Skin of body (tissue), 2 donors: ENCODE data around the gene SGK1. TPM values are rescaled to one million over a fixed set of nuclear protein-coding genes. Genes with fewer than 3 reads are reported as not detected.
"Not testable (repeated sequence)": the region's sequence is repeated elsewhere in the genome, so short reads cannot be mapped to it uniquely, and the experiment has no call there.

Source experiments
- DNase-seq: peaks from one replicate; lab custom pipeline; 2025; lab: John Stamatoyannopoulos, UW
- total RNA-seq: library from RNA; depleted of rRNA; stranded (reverse); fragments of >200 nt; gene quantifications from one replicate; pipeline ENCODE4 v1.2.3, GENCODE V29; 2014

SGK1 gene
- total RNA-seq, 1 donor from 2014 or later = 176 TPM

DNA sequence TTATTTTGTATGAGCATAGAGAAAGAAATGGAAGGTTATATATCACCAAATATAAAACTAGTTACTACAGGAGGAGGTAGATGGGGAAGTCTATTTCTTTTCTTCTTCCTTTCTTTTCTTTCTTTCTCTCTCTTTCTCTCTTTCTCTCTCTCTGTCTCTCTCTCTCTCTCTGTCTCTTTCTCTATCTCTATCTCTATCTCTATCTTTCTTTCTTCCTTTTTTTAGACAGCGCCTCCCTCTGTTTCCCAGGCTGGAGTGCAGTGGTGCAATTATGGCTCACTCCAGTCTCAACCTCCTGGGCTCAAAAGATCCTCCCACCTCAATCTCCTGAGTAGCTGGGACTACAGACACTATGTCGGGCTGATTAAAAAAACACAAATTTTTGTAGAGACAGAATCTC lies 10.2 kb upstream of the SGK1 start:
- no peak for DNase-seq

DNA sequence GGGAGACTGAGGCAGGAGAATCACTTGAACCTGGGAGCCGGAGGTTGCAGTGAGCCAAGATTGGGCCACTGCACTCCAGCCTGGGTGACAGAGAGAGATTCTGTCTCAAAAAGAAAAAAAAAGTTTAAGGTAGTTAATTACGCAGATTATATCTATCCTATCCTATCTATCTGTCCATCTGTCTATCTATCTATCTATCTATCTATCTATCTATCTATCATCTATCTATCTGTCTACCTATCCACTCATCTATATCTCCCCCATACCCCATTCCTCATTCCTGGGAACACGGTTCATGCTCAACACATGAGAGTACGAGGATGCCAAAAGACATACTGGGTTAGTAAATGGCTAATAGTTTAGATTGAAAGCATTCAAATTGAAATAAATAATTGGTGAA lies 8.3 kb upstream of the SGK1 start:
- DNase-seq = not testable (repeated sequence)

GRCh38 chr6:134324766-134325165 lies 6.9 kb upstream of the SGK1 start:
- no peak for DNase-seq

DNA sequence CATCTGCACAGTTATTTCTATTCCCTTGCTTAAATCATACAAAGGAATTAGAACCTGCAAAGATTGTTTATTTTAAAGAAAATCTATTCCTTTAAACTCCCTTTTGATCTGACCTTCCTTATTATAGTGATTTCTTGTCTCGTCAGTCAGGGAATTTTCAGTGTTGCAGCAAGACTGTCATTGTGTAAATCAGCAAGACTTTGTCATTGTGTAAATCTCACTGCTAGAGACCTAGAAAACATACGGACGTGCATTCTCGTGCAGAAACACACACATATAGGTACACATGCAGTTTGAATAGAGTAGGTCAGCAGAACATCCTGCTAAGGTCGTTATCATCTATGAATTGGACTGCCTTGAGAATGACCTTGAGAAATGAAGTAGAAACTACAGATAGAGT lies 6.2 kb upstream of the SGK1 start:
- DNase-seq = no peak

DNA sequence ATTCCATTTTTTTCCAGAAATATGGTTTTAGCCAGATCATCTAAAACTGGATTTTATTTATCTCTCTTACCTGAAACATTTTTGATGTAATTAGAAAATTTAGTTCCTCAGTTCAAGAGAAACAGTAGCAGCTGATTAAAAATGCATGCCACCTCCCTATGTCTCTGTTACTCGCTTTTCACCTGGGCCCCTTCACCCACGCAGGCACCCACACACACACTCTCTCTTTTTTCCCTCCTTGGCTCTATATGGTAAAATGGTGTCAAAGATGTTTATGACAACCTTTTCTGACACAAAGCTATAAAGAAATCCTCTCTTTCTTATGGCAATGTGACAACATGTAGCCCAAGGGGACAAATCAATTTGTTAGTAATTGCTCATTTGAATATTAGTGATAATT lies 5.8 kb upstream of the SGK1 start:
- no peak for DNase-seq

GRCh38 chr6:134323294-134323693 lies 5.4 kb upstream of the SGK1 start:
- no peak for DNase-seq

DNA sequence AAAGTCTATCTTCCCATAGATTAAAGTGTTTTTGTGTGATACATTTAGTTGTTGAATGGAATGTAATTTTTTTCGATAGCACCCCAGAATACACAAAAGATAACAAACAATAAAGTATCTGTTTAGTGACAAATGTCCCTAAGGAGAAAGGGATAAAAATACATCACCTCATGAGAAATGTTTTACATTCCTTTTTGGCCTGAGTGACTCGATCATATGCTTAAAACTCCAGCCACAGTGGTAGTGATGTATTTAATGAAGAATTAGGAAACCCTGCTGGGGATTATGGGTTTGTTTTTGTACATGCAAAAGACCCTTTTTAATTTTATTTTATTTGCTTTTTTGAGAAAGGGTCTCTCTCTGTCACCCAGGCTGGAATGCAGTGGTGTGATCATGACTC lies 4.3 kb upstream of the SGK1 start:
- no peak for DNase-seq

- no peak for DNase-seq
These were observed 3.3 kb upstream of the SGK1 start for GRCh38 chr6:134321246-134321645.

DNA sequence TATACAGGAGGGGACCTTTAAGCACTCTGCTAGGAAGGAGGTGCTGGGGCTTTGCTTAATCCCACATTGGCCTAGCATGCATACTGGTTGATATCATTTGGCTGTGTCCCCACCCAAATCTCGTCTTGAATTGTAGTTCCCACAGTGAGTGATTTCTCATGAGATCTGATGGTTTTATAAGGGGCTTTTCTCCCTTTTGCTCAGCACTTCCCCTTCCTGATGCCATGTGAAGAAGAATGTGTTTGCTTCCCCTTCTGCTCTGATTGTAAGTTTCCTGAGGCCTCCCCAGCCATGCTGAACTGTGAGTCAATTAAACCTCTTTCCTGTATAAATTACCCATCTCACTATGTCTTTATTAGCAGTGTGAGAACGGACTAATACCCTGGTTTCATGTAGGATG lies 1.8 kb upstream of the SGK1 start:
- DNase-seq = not testable (repeated sequence)

DNA sequence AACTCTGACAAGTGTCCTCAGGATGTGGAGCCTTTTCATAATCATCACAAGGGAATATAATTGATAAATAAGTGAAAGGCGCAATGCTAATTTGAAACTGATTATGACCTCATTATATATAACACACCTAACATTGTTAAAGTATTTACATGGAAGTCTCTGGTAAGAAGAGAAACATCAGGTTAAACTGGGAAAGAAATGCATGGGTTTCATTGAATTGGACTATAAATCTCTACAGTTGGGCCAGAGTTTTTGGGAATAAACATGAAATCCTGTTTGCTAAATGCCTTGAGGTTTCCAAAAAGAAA lies 1.0 kb upstream of the SGK1 start:
- DNase-seq = no peak

- no peak for DNase-seq
These were observed 493 bp upstream of the SGK1 start for GRCh38 chr6:134318236-134318973.

DNA sequence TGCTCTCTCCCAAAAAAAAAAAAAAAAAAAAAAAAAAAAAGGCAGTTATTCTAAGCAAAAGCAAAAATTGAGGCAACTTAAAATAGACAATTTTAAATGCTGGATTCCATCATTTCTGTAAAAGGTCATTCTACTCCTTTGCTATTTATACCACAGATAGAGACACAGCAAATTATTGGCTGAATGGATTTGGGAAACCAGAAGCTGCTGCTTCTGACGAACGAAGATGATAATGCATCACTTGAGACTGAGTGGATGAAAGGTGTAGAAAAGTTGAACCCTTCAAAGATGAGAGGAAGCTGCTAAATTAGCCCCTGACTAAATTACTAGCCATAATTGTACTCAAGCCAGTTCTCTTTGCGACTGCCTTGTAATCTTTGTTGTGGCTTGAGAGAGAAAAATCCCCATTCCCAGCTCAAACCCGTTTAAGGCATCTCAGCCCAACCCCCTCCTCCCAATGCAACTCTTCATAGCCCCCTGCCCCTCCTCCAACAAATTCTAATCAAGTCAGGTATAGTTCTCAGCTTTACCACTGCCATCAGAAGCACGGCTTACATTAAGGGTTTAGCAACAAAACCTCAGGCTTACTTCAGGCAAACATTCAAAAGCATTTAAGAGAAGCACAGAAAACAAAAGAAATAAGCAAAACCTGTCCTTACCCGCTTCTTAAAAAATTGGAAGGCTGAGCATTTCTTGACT lies 1.0 kb downstream of the SGK1 start:
- DNase-seq = no peak

DNA sequence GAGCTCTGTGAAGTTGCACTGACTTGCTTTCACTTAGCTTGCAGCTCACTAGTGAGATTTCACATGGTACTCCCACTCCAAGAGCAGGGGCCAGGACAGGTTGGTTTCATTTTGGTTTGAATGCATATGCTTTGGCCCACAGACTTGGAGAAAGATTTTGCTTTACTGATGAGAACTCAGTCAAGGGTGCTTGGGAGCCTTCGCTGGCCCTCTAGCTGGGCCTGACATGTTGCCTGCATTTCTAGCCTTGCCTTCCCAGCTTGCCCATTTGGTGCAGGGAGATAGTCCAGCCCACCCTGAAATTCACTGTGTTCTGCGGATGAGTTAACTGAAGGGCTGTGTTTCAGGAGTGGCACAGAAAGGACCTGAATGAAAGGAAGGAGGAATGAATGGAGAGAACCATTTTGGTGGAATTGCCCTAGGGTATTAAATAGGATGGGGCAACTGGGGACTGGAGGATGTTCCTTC lies 1.9 kb downstream of the SGK1 start:
- no peak for DNase-seq

DNA sequence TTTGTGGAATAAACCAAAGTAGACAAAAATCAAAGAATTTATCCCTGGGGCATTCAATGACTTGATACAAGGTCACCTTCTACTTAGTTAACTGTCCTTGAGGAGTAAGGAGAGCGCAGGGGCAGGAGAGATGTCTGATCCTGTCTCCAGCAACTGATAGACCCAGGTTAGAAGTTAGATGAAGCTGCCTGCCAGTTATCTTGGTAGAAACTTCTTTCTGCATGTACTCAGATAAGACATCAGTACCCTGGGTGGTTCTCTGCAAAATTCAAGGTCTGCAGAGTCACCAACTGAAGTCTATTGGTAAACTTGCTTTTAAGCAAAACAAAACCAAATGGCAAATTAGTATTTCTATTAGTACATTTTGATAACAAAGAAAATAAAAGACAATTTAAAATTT lies 2.7 kb downstream of the SGK1 start:
- DNase-seq = no peak

- no peak for DNase-seq
These were observed 3.7 kb downstream of the SGK1 start for GRCh38 chr6:134314006-134314821.

- DNase-seq = no peak
These were observed 5.8 kb downstream of the SGK1 start for GRCh38 chr6:134312038-134312660.

GRCh38 chr6:134310817-134311216 lies 7.1 kb downstream of the SGK1 start:
- no peak for DNase-seq

DNA sequence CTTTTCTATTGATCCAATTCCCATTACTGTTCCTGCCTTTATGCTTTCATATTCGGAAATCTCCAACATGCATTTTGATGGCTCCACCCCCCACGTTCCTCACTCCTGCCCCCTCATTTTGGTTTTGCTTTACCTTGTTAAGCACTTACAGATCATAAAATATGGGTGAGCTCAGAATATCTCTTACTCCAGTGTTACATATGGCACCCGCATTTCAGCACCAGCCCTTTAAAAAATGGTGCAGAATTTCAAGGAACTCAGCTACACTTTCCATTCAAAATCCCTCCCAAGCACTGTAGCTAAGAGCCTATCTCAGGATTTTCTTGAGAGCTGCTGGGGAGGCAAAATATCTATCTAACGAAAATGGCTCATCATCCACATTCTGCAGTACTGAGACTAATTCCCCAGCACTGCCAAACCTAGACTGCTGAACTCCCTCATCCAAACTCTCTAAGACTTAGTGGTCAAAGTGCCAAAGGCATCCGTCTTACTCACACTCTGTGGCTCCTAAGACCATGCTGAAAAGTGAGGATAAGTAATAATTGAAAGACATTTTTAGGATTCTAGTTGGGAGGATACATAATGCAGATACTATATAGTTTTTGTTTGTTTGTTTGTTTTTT lies 7.8 kb downstream of the SGK1 start:
- DNase-seq = no peak

GRCh38 chr6:134309227-134309626 lies 8.7 kb downstream of the SGK1 start:
- DNase-seq = no peak

DNA sequence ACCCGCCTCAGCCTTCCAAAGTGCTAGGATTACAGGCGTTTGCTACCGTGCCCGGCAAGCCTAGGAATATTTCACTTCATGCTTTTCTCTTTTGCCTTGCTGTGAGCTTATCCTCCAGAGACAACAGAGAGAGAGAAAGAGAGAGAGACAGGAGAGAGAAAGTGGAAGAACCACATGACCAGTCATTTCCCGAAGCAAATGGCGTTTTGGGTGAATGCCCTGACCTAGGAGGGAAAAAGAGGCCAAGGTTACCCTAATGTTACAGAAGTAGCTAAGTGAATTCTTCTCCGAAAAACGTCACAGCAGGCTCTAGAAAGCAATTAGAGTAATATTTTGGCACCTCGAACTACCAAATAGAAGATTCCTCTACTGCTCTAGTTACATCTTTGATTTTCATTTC lies 9.1 kb downstream of the SGK1 start:
- no peak for DNase-seq

GRCh38 chr6:134307870-134308269 lies 10.0 kb downstream of the SGK1 start:
- no peak for DNase-seq

DNA sequence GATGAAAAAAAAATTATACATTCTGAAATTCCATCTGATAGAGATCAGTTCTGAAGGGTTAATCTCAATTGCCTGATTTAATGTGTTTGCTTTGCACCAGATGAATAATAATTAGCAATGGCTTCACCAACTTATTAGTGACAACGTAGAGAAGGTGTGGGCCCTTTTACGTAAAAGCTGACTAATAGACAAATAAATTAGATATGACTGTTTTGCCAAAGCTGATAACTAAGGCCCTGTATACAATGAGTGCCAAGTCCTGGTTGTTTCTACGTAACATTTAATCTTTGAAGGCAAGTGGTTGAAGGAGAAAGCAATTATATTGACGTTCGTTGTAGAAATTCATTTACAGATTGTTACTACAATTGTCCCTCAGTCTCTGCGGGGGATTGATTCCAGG lies 10.8 kb downstream of the SGK1 start:
- no peak for DNase-seq
